GM12878 (cell line): ENCODE results near the gene HAS3.

Experiments used
- CTCF ChIP-seq, 3 experiments: IDR thresholded peaks in 2 of 3; conservative IDR thresholded peaks in 1 of 3; 2 replicates each; pipeline ENCODE4 v1.5.1; 2011; ENCODE audit warnings: low read depth in 3 of 3, low read length in 3 of 3, mild to moderate bottlenecking in 3 of 3, control low read depth in 2 of 3, moderate library complexity in 2 of 3, inconsistent platforms in 1 of 3, mixed read lengths in 1 of 3; ENCODE audit not compliant: control insufficient read depth in 2 of 3, insufficient read depth in 1 of 3; ENCODE audit errors: extremely low read depth in 1 of 3
- SPI1 ChIP-seq: IDR thresholded peaks from 2 replicates; pipeline ENCODE4 v1.6.1; 2011; ENCODE audit warnings: low read depth, mild to moderate bottlenecking, low read length, moderate library complexity, borderline replicate concordance; ENCODE audit not compliant: insufficient read depth
- TAF1 ChIP-seq: IDR thresholded peaks from 2 replicates; pipeline ENCODE4 v1.6.1; 2011; ENCODE audit warnings: mild to moderate bottlenecking, low read depth, low read length, borderline replicate concordance
- ZNF274 ChIP-seq: IDR thresholded peaks from one replicate; pipeline ENCODE4 v1.8.0; 2011; ENCODE audit not compliant: insufficient read length, insufficient read depth

DNA sequence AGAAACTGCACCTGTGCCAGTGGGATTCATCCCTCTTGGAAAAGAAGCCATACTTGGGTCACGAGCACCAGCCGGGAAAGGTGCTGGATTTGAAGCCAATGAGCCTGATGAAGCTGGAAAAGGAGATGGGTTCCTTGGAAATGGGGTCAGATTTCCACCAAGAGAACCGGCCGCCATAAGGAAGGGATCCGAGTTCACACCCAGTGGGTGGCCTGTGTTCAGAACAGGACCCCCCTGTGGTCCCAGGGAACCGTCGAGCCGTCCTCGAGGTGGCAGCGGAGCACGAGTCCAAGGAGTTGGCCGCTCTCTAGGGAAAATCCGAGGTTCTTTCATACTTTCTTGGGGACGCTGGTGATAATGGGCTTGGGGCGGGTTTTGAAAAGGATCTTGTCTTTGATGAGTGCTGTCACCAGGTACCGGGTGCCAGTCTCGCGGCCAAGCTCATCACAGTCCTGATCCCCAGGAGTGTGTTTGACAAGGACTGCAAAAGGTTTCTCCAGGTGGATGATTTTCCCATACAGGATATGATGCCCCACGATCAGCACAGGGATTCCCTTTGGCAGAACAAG lies 14.7 kb downstream of the HAS3 start:
- no peak for TF ChIP-seq ZNF274
- no peak for TF ChIP-seq SPI1
- no peak for TF ChIP-seq CTCF (IDR thresholded peaks at IDR 0.05 in 2 of 3, conservative IDR thresholded peaks at IDR 0.05 in 1 of 3; ENCODE audit: control insufficient read depth in 2 of 3, extremely low read depth in 1 of 3, insufficient read depth in 1 of 3, low read depth in 3 of 3, low read length in 3 of 3)
- TF ChIP-seq TAF1 = no peak
